Measurements from ENCODE around the gene NUMBL.
"Not testable (repeated sequence)": the region's sequence is repeated elsewhere in the genome, so short reads cannot be mapped to it uniquely, and the experiment has no call there.

GRCh38 chr19:40730065-40730464 is 39.6 kb upstream of the NUMBL start:
- TF ChIP-seq POLR2A (IDR thresholded peaks at IDR 0.05); CTCF (IDR thresholded peaks at IDR 0.05); POLR2AphosphoS5 (IDR thresholded peaks at IDR 0.05; ENCODE audit: insufficient read depth in 1 of 2, low read depth in 1 of 2): not testable (repeated sequence)
